ENCODE measurements around the gene HNF4A.

The HNF4A gene

GRCh38 chr20:44423480-44423879 lies 68.0 kb downstream of the HNF4A start:
- Histone ChIP-seq H3K9ac (ENCODE audit: low read length) (no peak overlapping the region), H3K4me2 (ENCODE audit: low read length) (no peak overlapping the region), H3K79me2 (ENCODE audit: low read length) (no peaks in the 10 kb centered on the region), H3K4me1 (ENCODE audit: low read length) (no peaks in the 10 kb centered on the region), H3K27ac (ENCODE audit: low read length) (no peak overlapping the region), H3K4me3 (ENCODE audit: low read length) (no peak overlapping the region), H2AFZ (ENCODE audit: low read depth, low read length) (no peak overlapping the region), H4K20me1 (ENCODE audit: insufficient read depth, low read length) (no peaks in the 10 kb centered on the region), H3K9me3 (ENCODE audit: insufficient read depth, low read length) (no peaks in the 10 kb centered on the region), H3K36me3 (replicated peaks; ENCODE audit: low read depth, low read length) (no peaks in the 10 kb centered on the region), H3K27me3 (ENCODE audit: low read depth, low read length) (peaks cover 38% of the 10 kb centered on the region)
- TF ChIP-seq EZH2phosphoT487 (IDR thresholded peaks at IDR 0.05; ENCODE audit: low read depth) (no peak), CTCF (IDR thresholded peaks at IDR 0.05; ENCODE audit: low read depth, low read length) (no peak)

GRCh38 chr20:44424039-44424495 lies 68.6 kb downstream of the HNF4A start:
- H3K4me3 ChIP-seq (ENCODE audit: low read length): no peak overlapping the region
- H3K27ac ChIP-seq (ENCODE audit: low read length): no peak overlapping the region
- no peaks in the 10 kb centered on the region for H3K79me2 ChIP-seq (ENCODE audit: low read length)
- peaks cover 44% of the 10 kb centered on the region for H3K27me3 ChIP-seq (ENCODE audit: low read depth, low read length)
- H3K4me2 ChIP-seq (ENCODE audit: low read length): no peak overlapping the region
- TF ChIP-seq CTCF (IDR thresholded peaks at IDR 0.05; ENCODE audit: low read depth, low read length) (no peak), EZH2phosphoT487 (IDR thresholded peaks at IDR 0.05; ENCODE audit: low read depth) (no peak)
- H3K4me1 ChIP-seq (ENCODE audit: low read length): no peaks in the 10 kb centered on the region
- no peaks in the 10 kb centered on the region for H3K36me3 ChIP-seq (replicated peaks; ENCODE audit: low read depth, low read length)
- no peaks in the 10 kb centered on the region for H4K20me1 ChIP-seq (ENCODE audit: insufficient read depth, low read length)
- H3K9me3 ChIP-seq (ENCODE audit: insufficient read depth, low read length): no peaks in the 10 kb centered on the region
- no peak overlapping the region for H3K9ac ChIP-seq (ENCODE audit: low read length)
- H2AFZ ChIP-seq (ENCODE audit: low read depth, low read length): no peak overlapping the region

GRCh38 chr20:44425923-44426322 lies 70.4 kb downstream of the HNF4A start:
- no peak overlapping the region for H2AFZ ChIP-seq (ENCODE audit: low read depth, low read length)
- no peak overlapping the region for H3K4me3 ChIP-seq (ENCODE audit: low read length)
- no peaks in the 10 kb centered on the region for H3K79me2 ChIP-seq (ENCODE audit: low read length)
- peaks cover 42% of the 10 kb centered on the region for H3K27me3 ChIP-seq (ENCODE audit: low read depth, low read length)
- no peak overlapping the region for H3K4me2 ChIP-seq (ENCODE audit: low read length)
- H3K9me3 ChIP-seq (ENCODE audit: insufficient read depth, low read length): no peaks in the 10 kb centered on the region
- H4K20me1 ChIP-seq (ENCODE audit: insufficient read depth, low read length): no peaks in the 10 kb centered on the region
- no peak overlapping the region for H3K27ac ChIP-seq (ENCODE audit: low read length)
- no peaks in the 10 kb centered on the region for H3K4me1 ChIP-seq (ENCODE audit: low read length)
- no peaks in the 10 kb centered on the region for H3K36me3 ChIP-seq (replicated peaks; ENCODE audit: low read depth, low read length)
- no peak overlapping the region for H3K9ac ChIP-seq (ENCODE audit: low read length)
- TF ChIP-seq EZH2phosphoT487 (IDR thresholded peaks at IDR 0.05; ENCODE audit: low read depth) (no peak), CTCF (IDR thresholded peaks at IDR 0.05; ENCODE audit: low read depth, low read length) (no peak)

- H2AFZ ChIP-seq (ENCODE audit: low read depth, low read length): no peak overlapping the region
- no peaks in the 10 kb centered on the region for H3K9me3 ChIP-seq (ENCODE audit: insufficient read depth, low read length)
- H3K4me2 ChIP-seq (ENCODE audit: low read length): no peak overlapping the region
- TF ChIP-seq CTCF (IDR thresholded peaks at IDR 0.05; ENCODE audit: low read depth, low read length) (no peak), EZH2phosphoT487 (IDR thresholded peaks at IDR 0.05; ENCODE audit: low read depth) (no peak)
- H4K20me1 ChIP-seq (ENCODE audit: insufficient read depth, low read length): no peaks in the 10 kb centered on the region
- H3K9ac ChIP-seq (ENCODE audit: low read length): no peak overlapping the region
- H3K27ac ChIP-seq (ENCODE audit: low read length): no peak overlapping the region
- H3K79me2 ChIP-seq (ENCODE audit: low read length): no peaks in the 10 kb centered on the region
- H3K4me1 ChIP-seq (ENCODE audit: low read length): no peaks in the 10 kb centered on the region
- no peak overlapping the region for H3K4me3 ChIP-seq (ENCODE audit: low read length)
- H3K36me3 ChIP-seq (replicated peaks; ENCODE audit: low read depth, low read length): no peaks in the 10 kb centered on the region
- H3K27me3 ChIP-seq (ENCODE audit: low read depth, low read length): peaks cover 45% of the 10 kb centered on the region
Measured at GRCh38 chr20:44426879-44427790, 71.6 kb downstream of the HNF4A start.
